Bronchial epithelial cell (primary cell): ENCODE results near the gene BAG1. TPM values are rescaled to one million over a fixed set of nuclear protein-coding genes. Genes with fewer than 3 reads are reported as not detected.

Experiments
- DNase-seq: peaks from one replicate; pipeline ENCODE4 v3.0.0-alpha.2; 2010; ENCODE audit warnings: low read depth
- FAIRE-seq: peaks from 2 replicates; lab custom pipeline; 2011; peaks lifted over from hg19 to GRCh38; lab: Jason Lieb, UNC
- H3K27me3 ChIP-seq: 2 replicates; pipeline ENCODE4 v1.5.1; 2011; ENCODE audit warnings: low read length; ENCODE audit not compliant: control insufficient read depth, insufficient read depth
- H3K36me3 ChIP-seq: 2 replicates; pipeline ENCODE4 v1.5.1; 2011; ENCODE audit warnings: low read length; ENCODE audit not compliant: control insufficient read depth, insufficient read depth
- H3K4me3 ChIP-seq: 2 replicates; pipeline ENCODE4 v1.5.1; 2011; ENCODE audit warnings: mild to moderate bottlenecking, low read depth, low read length, control low read depth
- total RNA-seq: library from RNA; depleted of rRNA; stranded (reverse); fragments of >200 nt; gene quantifications from 2 replicates; pipeline ENCODE4 v1.2.1, GENCODE V29; 2014
- TF ChIP-seq, protein P1 (sequence below): IDR thresholded peaks from 2 replicates; pipeline ENCODE4 v1.5.1; 2011; ENCODE audit warnings: mild to moderate bottlenecking, moderate library complexity, low read length, control low read depth, inconsistent platforms; ENCODE audit not compliant: insufficient read depth, severe bottlenecking

Gene BAG1
- total RNA-seq, 1 donor from 2014 or later: 68.7 TPM

DNA sequence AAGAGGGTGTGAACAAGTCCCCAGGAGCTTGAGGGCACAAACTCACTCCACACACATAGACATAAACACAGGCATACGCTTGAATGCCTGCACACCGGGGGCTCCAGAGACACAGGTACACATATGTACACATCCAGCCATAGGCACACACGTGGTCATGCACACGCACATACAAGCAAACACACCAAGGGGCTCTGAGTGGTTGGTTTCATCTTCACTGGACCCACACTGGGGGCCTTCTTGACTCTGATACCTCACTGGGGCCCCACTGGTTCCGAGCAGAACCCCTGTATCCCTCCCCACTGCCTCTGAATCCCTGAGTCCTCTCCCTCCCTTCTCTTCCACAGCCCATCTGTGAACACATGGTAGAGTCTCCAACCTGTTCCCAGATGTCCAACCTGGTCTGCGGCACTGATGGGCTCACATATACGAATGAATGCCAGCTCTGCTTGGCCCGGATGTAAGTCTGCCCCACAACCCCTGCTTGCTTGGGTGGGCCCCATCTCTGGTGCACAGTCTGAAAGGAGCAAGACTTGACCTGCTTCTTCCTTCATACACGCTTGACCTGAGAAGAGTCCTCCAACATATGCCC, 18.1 kb downstream of the BAG1 start:
- Histone ChIP-seq H3K4me3 (no peak overlapping the region), H3K36me3 (no peaks in the 10 kb centered on the region), H3K27me3 (no peaks in the 10 kb centered on the region)
- TF ChIP-seq, protein P1, sequence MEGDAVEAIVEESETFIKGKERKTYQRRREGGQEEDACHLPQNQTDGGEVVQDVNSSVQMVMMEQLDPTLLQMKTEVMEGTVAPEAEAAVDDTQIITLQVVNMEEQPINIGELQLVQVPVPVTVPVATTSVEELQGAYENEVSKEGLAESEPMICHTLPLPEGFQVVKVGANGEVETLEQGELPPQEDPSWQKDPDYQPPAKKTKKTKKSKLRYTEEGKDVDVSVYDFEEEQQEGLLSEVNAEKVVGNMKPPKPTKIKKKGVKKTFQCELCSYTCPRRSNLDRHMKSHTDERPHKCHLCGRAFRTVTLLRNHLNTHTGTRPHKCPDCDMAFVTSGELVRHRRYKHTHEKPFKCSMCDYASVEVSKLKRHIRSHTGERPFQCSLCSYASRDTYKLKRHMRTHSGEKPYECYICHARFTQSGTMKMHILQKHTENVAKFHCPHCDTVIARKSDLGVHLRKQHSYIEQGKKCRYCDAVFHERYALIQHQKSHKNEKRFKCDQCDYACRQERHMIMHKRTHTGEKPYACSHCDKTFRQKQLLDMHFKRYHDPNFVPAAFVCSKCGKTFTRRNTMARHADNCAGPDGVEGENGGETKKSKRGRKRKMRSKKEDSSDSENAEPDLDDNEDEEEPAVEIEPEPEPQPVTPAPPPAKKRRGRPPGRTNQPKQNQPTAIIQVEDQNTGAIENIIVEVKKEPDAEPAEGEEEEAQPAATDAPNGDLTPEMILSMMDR: no peak
- DNase-seq (no peak), FAIRE-seq (no peak)

DNA sequence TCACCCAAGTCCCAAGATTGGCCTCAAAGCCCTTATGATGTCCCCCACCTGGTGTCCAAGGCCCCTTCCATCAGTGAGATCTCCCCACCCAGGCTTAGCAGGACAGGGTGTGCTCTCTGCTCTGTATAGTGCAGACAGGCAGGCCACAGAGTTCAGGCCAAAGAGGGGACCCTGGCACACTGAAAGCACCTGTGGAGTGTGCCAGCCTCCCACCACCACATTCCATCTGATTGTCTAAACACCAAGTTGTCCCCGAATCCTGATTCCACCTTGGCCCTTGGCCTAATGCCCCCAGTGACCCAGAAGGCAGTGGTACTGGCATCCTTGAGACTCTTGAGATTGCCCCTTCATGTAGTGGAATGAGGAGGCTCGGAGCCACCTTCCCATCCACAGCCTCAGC, 19.2 kb downstream of the BAG1 start:
- H3K36me3 ChIP-seq: no peaks in the 10 kb centered on the region
- TF ChIP-seq, protein P1: no peak
- no peak for FAIRE-seq
- DNase-seq: no peak
- H3K27me3 ChIP-seq: no peaks in the 10 kb centered on the region
- no peak overlapping the region for H3K4me3 ChIP-seq

DNA sequence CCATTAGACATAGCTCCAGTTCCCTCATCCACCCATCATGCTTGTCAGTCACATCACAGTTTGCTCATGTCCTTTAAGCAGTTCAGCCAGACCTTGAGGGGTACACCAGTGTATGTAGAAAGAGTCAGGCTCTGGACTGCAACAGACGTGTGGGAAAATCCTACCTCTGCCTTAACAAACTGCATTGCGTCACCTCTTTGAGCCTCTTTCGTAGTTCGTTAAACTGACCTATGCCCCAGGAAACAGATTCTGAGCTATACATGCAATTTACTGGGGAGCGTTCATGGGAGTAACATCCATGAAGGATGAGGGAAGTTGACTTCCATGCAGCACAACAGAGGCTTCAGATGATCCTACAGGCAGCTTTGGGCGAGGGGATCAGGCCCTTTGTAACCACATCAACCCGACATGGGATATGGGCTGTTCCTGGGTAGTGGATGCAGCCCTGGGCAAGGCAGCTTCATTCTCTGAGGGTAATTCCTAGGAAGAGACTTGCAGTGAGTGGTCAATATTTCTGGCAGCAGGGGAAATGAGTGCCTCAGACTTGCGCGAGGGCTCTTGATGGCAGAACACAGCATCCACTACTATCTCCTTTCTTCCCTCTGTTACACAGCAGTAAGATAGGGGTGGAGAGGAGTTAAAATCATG, 20.2 kb downstream of the BAG1 start:
- Histone ChIP-seq H3K36me3 (no peaks in the 10 kb centered on the region), H3K4me3 (no peak overlapping the region), H3K27me3 (no peaks in the 10 kb centered on the region)
- no peak for FAIRE-seq
- no peak for DNase-seq
- TF ChIP-seq, protein P1: no peak

DNA sequence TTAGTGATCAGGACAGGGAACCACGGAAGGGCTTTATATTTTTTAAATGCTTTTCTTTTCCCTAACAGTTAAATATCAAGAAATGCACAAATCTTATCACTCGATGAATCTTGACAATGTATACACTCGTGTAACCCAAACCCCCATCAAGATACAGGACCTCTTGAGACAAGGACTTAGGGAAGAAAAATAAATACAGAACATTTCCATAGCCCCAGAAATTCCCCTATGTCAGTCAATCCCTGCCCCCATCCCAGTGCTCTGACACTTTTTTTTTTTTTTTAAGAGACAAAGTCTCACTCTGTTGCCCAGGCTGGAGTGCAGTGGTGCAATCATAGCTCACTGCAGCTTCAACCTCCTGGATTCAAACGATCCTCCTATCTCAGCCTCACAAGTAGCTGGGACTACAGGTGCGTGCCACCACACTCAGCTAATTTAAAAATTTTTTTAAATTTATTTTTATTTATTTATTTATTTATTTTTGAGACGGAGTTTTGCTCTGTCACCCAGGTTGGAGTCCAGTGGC, 21.8 kb downstream of the BAG1 start:
- no peaks in the 10 kb centered on the region for H3K36me3 ChIP-seq
- no peak for DNase-seq
- H3K4me3 ChIP-seq: no peak overlapping the region
- TF ChIP-seq, protein P1: no peak
- FAIRE-seq: no peak
- no peaks in the 10 kb centered on the region for H3K27me3 ChIP-seq

DNA sequence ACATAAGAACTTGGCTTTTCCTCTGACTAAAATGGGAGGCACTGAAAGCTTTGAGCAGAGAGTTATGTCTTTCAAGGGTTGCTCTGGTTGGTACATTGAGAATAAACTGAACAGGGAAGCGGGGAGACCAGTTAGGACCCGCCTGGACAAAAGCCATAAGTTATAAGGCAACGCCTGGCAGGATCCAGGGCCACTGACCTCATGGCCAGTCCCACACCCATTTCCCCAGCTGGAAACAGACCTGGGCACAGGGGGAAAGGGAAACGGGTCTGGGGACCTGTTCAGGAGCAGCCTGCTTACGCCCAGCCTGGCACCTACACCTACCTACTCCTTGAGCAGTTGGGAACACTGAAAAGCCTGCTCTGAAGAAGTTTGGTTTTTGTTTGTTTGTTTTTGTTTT, 23.2 kb downstream of the BAG1 start:
- Histone ChIP-seq H3K27me3 (no peaks in the 10 kb centered on the region), H3K4me3 (no peak overlapping the region), H3K36me3 (no peaks in the 10 kb centered on the region)
- TF ChIP-seq, protein P1: no peak
- DNase-seq: no peak
- FAIRE-seq: no peak
